HCEC 1CT (cell line): ENCODE results near the gene ZNF423.

Experiments
- DNase-seq: peaks from one replicate; pipeline ENCODE4 v3.0.0-alpha.2; 2017

ZNF423 gene

GRCh38 chr16:49498666-49499413 is 357.1 kb downstream of the ZNF423 start:
- no peak for DNase-seq

GRCh38 chr16:49498264-49498663 is 357.6 kb downstream of the ZNF423 start:
- DNase-seq: no peak

- no peak for DNase-seq
Observed at GRCh38 chr16:49497466-49497865, 358.4 kb downstream of the ZNF423 start.

GRCh38 chr16:49496656-49497055 is 359.3 kb downstream of the ZNF423 start:
- no peak for DNase-seq

GRCh38 chr16:49495596-49496355 is 360.1 kb downstream of the ZNF423 start:
- no peak for DNase-seq

- DNase-seq: no peak
Observed at GRCh38 chr16:49494891-49495566, 360.9 kb downstream of the ZNF423 start.

GRCh38 chr16:49494474-49494873 is 361.4 kb downstream of the ZNF423 start:
- no peak for DNase-seq

- no peak for DNase-seq
Observed at GRCh38 chr16:49493836-49494235, 362.1 kb downstream of the ZNF423 start.

GRCh38 chr16:49492896-49493626 is 362.9 kb downstream of the ZNF423 start:
- DNase-seq: no peak

- no peak for DNase-seq
Observed at GRCh38 chr16:49491771-49492761, 363.8 kb downstream of the ZNF423 start.

- no peak for DNase-seq
Observed at GRCh38 chr16:49491106-49491670, 364.7 kb downstream of the ZNF423 start.

- DNase-seq: no peak
Observed at GRCh38 chr16:49490321-49490705, 365.6 kb downstream of the ZNF423 start.

- no peak for DNase-seq
Observed at GRCh38 chr16:49489686-49490320, 366.1 kb downstream of the ZNF423 start.

GRCh38 chr16:49488740-49489525 is 367.0 kb downstream of the ZNF423 start:
- DNase-seq: no peak

GRCh38 chr16:49488336-49488735 is 367.6 kb downstream of the ZNF423 start:
- no peak for DNase-seq

GRCh38 chr16:49487746-49488145 is 368.2 kb downstream of the ZNF423 start:
- no peak for DNase-seq

GRCh38 chr16:49486400-49486799 is 369.5 kb downstream of the ZNF423 start:
- no peak for DNase-seq

GRCh38 chr16:49485663-49486062 is 370.2 kb downstream of the ZNF423 start:
- no peak for DNase-seq

- DNase-seq: no peak
Observed at GRCh38 chr16:49484936-49485335, 371.0 kb downstream of the ZNF423 start.

GRCh38 chr16:49484451-49484849 is 371.5 kb downstream of the ZNF423 start:
- DNase-seq: no peak
